ENCODE results near the gene MED14.
A peak's percentile ranks its signal among the peaks of the same experiment; 100 is the strongest.

The MED14 gene

DNA sequence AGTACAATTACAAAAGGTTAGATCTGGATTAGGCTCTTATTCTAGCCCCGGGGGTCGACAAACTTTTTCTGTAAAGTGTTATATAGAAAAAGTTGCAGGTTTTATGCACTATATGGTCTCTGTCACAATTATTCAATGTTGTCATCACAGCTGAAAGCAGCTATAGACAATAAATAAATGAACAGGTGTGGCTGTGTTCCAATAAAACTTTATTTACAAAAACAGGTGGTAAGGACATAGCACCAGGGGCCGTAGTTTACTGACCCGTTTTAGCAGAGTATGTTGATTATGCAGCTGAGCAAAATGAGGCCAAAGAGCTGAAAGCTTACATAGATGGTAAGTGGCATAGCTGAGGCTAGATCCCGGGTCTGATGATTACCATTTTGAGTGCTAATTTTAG, 75.0 kb downstream of the MED14 start:
- no peak overlapping the region for H3K27ac ChIP-seq
- TF ChIP-seq, protein P1, sequence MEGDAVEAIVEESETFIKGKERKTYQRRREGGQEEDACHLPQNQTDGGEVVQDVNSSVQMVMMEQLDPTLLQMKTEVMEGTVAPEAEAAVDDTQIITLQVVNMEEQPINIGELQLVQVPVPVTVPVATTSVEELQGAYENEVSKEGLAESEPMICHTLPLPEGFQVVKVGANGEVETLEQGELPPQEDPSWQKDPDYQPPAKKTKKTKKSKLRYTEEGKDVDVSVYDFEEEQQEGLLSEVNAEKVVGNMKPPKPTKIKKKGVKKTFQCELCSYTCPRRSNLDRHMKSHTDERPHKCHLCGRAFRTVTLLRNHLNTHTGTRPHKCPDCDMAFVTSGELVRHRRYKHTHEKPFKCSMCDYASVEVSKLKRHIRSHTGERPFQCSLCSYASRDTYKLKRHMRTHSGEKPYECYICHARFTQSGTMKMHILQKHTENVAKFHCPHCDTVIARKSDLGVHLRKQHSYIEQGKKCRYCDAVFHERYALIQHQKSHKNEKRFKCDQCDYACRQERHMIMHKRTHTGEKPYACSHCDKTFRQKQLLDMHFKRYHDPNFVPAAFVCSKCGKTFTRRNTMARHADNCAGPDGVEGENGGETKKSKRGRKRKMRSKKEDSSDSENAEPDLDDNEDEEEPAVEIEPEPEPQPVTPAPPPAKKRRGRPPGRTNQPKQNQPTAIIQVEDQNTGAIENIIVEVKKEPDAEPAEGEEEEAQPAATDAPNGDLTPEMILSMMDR (conservative IDR thresholded peaks at IDR 0.05) = no peak

DNA sequence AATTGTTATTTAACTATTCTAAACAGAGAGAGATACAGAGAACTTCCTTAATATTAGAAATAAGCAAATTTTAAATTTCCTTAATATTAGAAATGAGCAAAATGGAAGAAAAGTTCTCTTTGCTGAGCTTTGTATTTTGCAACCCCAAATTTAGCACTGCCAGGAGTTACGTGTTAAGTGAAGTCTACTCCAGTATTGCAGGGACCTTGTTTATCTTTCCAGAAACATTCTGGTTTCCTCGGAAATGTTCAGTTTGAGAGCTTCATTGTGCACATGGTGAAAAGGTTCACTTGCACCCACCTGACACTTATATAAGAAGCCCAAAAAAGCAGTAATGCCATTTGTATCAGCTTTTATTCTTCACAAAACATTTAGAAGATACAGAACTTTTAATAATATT, 81.8 kb downstream of the MED14 start:
- no peak overlapping the region for H3K27ac ChIP-seq

GRCh38 chrX:40652664-40653063, 82.7 kb downstream of the MED14 start:
- no peak overlapping the region for H3K27ac ChIP-seq
- TF ChIP-seq, protein P1 (conservative IDR thresholded peaks at IDR 0.05) = no peak

More for the DNA sequence above, 81.8 kb downstream of the MED14 start:
- TF ChIP-seq, protein P1 (conservative IDR thresholded peaks at IDR 0.05) = no peak

DNA sequence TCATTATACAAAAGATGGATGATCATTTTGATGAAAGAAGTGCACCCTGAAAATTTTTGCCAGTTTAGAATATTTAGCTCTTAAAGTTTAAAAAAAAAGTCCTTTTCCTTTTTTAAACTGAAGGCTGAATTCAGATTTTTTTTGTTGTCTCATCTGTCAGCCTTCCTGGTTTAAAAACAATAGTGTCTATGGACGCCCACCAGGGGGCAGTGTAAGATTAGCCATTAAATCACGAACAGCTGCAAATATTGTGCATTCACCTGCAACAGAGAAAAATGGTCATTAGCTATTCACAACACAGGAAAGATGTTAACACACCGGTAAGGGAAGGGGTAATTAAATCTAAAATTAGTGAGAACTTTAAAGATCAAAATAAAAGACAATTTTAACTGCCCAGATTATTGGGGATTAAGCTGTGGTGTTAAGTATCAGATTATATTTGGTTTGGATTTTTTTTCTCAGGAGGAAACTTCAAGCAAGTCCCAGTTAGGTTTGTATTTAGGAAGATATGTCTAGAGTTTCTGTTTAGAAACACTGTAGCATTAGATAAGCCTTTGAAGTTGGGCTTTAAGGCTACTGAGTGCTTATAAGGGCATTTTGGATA, 83.6 kb downstream of the MED14 start:
- no peak overlapping the region for H3K27ac ChIP-seq
- TF ChIP-seq, protein P1 (conservative IDR thresholded peaks at IDR 0.05) = peak; percentile 75

GRCh38 chrX:40647307-40648197, 87.8 kb downstream of the MED14 start, which contains the start of gene CXorf38:
TSS of gene CXorf38 (minus strand) at chrX:40647561. CDS start at chrX:40647520, 41 bp downstream.
- H3K27ac ChIP-seq = peak within 1 kb of the TSS; percentile 78
- TF ChIP-seq, protein P1 (conservative IDR thresholded peaks at IDR 0.05) = no peak

DNA sequence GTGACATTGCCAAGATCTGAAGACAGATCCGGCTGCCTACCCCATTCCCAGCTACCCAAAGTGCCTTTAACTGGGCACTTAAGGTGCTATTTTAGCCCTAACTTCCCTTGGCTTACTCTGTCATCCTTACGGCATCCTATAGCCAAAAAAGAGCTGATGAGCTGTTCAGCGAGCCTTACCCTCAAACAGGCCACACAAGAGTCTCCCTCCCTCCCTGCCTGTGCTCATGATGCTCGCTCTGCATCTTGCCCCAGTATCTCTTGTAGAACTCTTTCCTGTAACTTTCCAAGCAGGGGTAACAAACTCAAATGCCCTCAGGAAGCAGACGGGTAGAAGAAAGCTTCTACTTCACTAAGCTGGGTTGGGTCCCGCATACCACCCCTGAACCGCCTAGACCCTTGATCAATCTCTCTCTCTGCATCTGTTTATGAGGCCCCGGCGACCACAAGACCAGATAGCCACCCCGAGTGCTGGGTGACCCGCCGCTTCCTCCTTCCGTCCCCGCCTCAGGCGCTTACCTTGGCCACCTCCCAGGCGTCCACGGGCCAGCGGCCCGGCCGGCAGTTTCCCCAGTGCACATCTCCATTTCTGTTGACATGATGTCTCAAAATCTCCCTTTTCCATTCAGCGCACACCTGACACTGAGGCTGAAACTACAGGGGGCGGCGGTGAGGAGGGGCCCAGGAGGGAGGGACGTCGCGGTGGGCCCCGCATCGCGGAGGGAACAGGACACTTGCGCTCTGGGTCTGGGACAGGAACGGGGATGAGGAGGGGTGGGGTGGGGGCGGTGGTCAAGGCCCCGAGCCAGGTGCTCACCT, 88.6 kb downstream of the MED14 start:
- TF ChIP-seq, protein P1 (conservative IDR thresholded peaks at IDR 0.05) = no peak
- H3K27ac ChIP-seq = peak overlapping the region; percentile 78
